A549 (cell line): ENCODE data around the gene FAM200C. TPM values are rescaled to one million over a fixed set of nuclear protein-coding genes. Genes with fewer than 3 reads are reported as not detected.

Source experiments
- ATAC-seq, 2 experiments: fragments of 200-7000 bp in 1 of 2; fragments of >200 bp in 1 of 2; cut with Nextera tagmentation in 1 of 2; cut with Tn5 transposase in 1 of 2; 3 replicates each; pipeline versions ENCODE4 v1.8.0 to v1.9.1; 2018 to 2020; ENCODE audit warnings: mild to moderate bottlenecking in 1 of 2, moderate library complexity in 1 of 2
- CTCF ChIA-PET: fragments of 300-600 bp; sonication (Branson Sonifier 250); formaldehyde crosslinking; extraction: SDS; loops from one replicate; lab custom pipeline; 2021; ENCODE audit warnings: antibody characterized with exemption, inconsistent platforms; lab: Yijun Ruan, JAX
- POLR2A ChIA-PET: fragments of 350-600 bp; formaldehyde crosslinking; extraction: SDS; loops from one replicate; lab custom pipeline; 2021; ENCODE audit warnings: antibody characterized with exemption, inconsistent platforms; lab: Yijun Ruan, JAX
- DNase-seq, 2 experiments: peaks; one replicate each; pipeline versions ENCODE4 v3.0.0 to v3.0.0-alpha.2; 2011 to 2016; ENCODE audit warnings: low read depth in 1 of 2, low spot score in 1 of 2
- FAIRE-seq: peaks from 2 replicates; lab custom pipeline; 2011; peaks lifted over from hg19 to GRCh38; lab: Jason Lieb, UNC
- H3K27ac ChIP-seq, 2 experiments: fragments of >200 bp; sonication (Bioruptor Twin); formaldehyde crosslinking; 3 replicates each; pipeline ENCODE4 v1.5.1; 2016 to 2017
- H3K4me1 ChIP-seq: fragments of >200 bp; sonication (Bioruptor Twin); formaldehyde crosslinking; 3 replicates; pipeline ENCODE4 v1.6.1; 2016
- H3K4me2 ChIP-seq: fragments of >200 bp; sonication (Bioruptor Twin); formaldehyde crosslinking; 3 replicates; pipeline ENCODE4 v1.6.1; 2016
- H3K4me3 ChIP-seq: fragments of >200 bp; sonication (Bioruptor Twin); formaldehyde crosslinking; 3 replicates; pipeline ENCODE4 v1.5.1; 2016
- H3K9me3 ChIP-seq: fragments of >200 bp; sonication (Bioruptor Twin); formaldehyde crosslinking; 3 replicates; pipeline ENCODE4 v1.6.1; 2016
- BCL3 ChIP-seq: fragments of >200 bp; sonication (Bioruptor Twin); formaldehyde crosslinking; IDR thresholded peaks from 3 replicates; pipeline ENCODE4 v1.6.1; 2016
- BHLHE40 ChIP-seq: IDR thresholded peaks from 2 replicates; pipeline ENCODE4 v1.6.1; 2012; ENCODE audit warnings: low read depth, low read length, inconsistent platforms
- CEBPB ChIP-seq, 2 experiments: fragments of >200 bp in 1 of 2; sonication (Bioruptor Twin) in 1 of 2; formaldehyde crosslinking in 1 of 2; IDR thresholded peaks; 2 replicates each; pipeline ENCODE4 v1.6.1; 2012 to 2016
- CHD4 ChIP-seq: fragments of 200-600 bp; sonication (generic); IDR thresholded peaks from 2 replicates; pipeline ENCODE4 v1.6.1; 2016; ENCODE audit warnings: antibody characterized with exemption, mild to moderate bottlenecking, borderline replicate concordance
- CTCF ChIP-seq: fragments of >200 bp; sonication (Bioruptor Twin); formaldehyde crosslinking; IDR thresholded peaks from 3 replicates; pipeline ENCODE4 v1.5.1; 2016
- ESRRA ChIP-seq: fragments of 150-350 bp; IDR thresholded peaks from 2 replicates; pipeline ENCODE4 v1.6.1; 2014; ENCODE audit warnings: mild to moderate bottlenecking, low read length, borderline replicate concordance
- HES2 ChIP-seq: fragments of >200 bp; sonication (Bioruptor Twin); formaldehyde crosslinking; IDR thresholded peaks from 2 replicates; pipeline ENCODE4 v1.6.1; 2016
- HOXA7 ChIP-seq: fragments of 250-450 bp; sonication (Bioruptor Pico); IDR thresholded peaks from 2 replicates; pipeline ENCODE4 v1.5.0; 2020; ENCODE audit warnings: mild to moderate bottlenecking, moderate library complexity
- HOXB5 ChIP-seq: fragments of 250-450 bp; sonication (Bioruptor Pico); IDR thresholded peaks from 2 replicates; pipeline ENCODE4 v1.5.0; 2020; ENCODE audit warnings: mild to moderate bottlenecking, moderate library complexity
- JUN ChIP-seq, 2 experiments: fragments of >200 bp; sonication (Bioruptor Twin); formaldehyde crosslinking; IDR thresholded peaks; 2 replicates in 1 of 2; 3 replicates in 1 of 2; pipeline ENCODE4 v1.6.1; 2016 to 2017
- JUNB ChIP-seq: fragments of >200 bp; sonication (Bioruptor Twin); formaldehyde crosslinking; IDR thresholded peaks from 2 replicates; pipeline ENCODE4 v1.6.1; 2016
- MAFK ChIP-seq: fragments of 450-650 bp; IDR thresholded peaks from 2 replicates; pipeline ENCODE4 v1.6.1; 2014; ENCODE audit not compliant: partially characterized antibody
- MAX ChIP-seq: IDR thresholded peaks from 2 replicates; pipeline ENCODE4 v1.6.1; 2012
- MAZ ChIP-seq: fragments of 150-350 bp; IDR thresholded peaks from 2 replicates; pipeline ENCODE4 v1.6.1; 2014; ENCODE audit warnings: antibody characterized with exemption, low read depth, low read length, borderline replicate concordance
- MYC ChIP-seq: IDR thresholded peaks from 2 replicates; pipeline ENCODE4 v1.6.1; 2012; ENCODE audit warnings: mild to moderate bottlenecking, inconsistent platforms, low read length, improper control_type of control experiment, borderline replicate concordance
- NPAS2 ChIP-seq: fragments of 250-450 bp; sonication (Bioruptor Pico); IDR thresholded peaks from 2 replicates; pipeline ENCODE4 v1.8.0; 2022; ENCODE audit warnings: mild to moderate bottlenecking, moderate library complexity, borderline replicate concordance
- PHF8 ChIP-seq: fragments of 200-600 bp; sonication (generic); IDR thresholded peaks from 2 replicates; pipeline ENCODE4 v1.6.1; 2016; ENCODE audit warnings: low read depth, mild to moderate bottlenecking, antibody characterized with exemption, moderate library complexity, borderline replicate concordance
- POLR2A ChIP-seq: IDR thresholded peaks from 2 replicates; pipeline ENCODE4 v1.6.1; 2012; ENCODE audit warnings: mild to moderate bottlenecking, low read length
- RARB ChIP-seq: fragments of 250-450 bp; sonication (Bioruptor Pico); IDR thresholded peaks from 2 replicates; pipeline ENCODE4 v1.8.0; 2021; ENCODE audit warnings: mild to moderate bottlenecking, moderate library complexity
- RFX5 ChIP-seq: fragments of 450-650 bp; IDR thresholded peaks from 2 replicates; pipeline ENCODE4 v1.7.1; 2014; ENCODE audit warnings: antibody characterized with exemption, mild to moderate bottlenecking, moderate library complexity
- RNF2 ChIP-seq: fragments of 200-600 bp; sonication (generic); IDR thresholded peaks from 2 replicates; pipeline ENCODE4 v1.6.1; 2016; ENCODE audit warnings: low read depth, mild to moderate bottlenecking, antibody characterized with exemption, moderate library complexity, borderline replicate concordance
- SMC3 ChIP-seq: fragments of >200 bp; sonication (Bioruptor Twin); formaldehyde crosslinking; IDR thresholded peaks from 3 replicates; pipeline ENCODE4 v1.6.1; 2018; ENCODE audit warnings: inconsistent platforms
- TP53 ChIP-seq: fragments of 250-450 bp; sonication (Bioruptor Pico); IDR thresholded peaks from 2 replicates; pipeline ENCODE4 v1.5.0; 2021; ENCODE audit warnings: mild to moderate bottlenecking, moderate library complexity
- ZSCAN20 ChIP-seq: fragments of 250-450 bp; sonication (Bioruptor Pico); IDR thresholded peaks from 2 replicates; pipeline ENCODE4 v1.8.0; 2022; ENCODE audit warnings: mild to moderate bottlenecking, moderate library complexity
- WGBS: methylation state at CpG from one replicate; pipeline ENCODE4 v1.1.6; 2017; ENCODE audit errors: missing lambda C conversion rate; 5-methylcytosine and 5-hydroxymethylcytosine counted together
- polyA minus RNA-seq: library from RNA; depleted of rRNA, polyadenylated mRNA; stranded (reverse); fragments of >200 nt; gene quantifications from 2 replicates; pipeline ENCODE4 v1.2.3, GENCODE V29; 2011; rRNA and poly(A)+ RNA removed
- polyA plus RNA-seq, 4 experiments: library from polyadenylated mRNA; depleted of rRNA in 3 of 4; stranded (reverse); fragments of >200 nt; fragmentation: RNase III in 1 of 4; extraction: RNeasy Plus Mini Kit Qiagen cat#74134 plus additional on column Dnase treatment in 1 of 4; gene quantifications; 2 replicates in 3 of 4; 3 replicates in 1 of 4; pipeline ENCODE4 v1.2.3, GENCODE V29; 2011 to 2017
- TF ChIP-seq, protein P1 (sequence below): fragments of 150-350 bp; IDR thresholded peaks from 2 replicates; pipeline ENCODE4 v1.6.1; 2014; ENCODE audit warnings: low read depth, mild to moderate bottlenecking, low read length
- TF ChIP-seq, protein P2 (sequence below): IDR thresholded peaks from 2 replicates; pipeline ENCODE4 v1.6.1; 2012; ENCODE audit warnings: low read depth, borderline replicate concordance
- TF ChIP-seq, protein P3 (sequence below): fragments of 250-450 bp; sonication (Bioruptor Pico); IDR thresholded peaks from 2 replicates; pipeline ENCODE4 v1.5.0; 2020; ENCODE audit warnings: low read depth, mild to moderate bottlenecking, moderate library complexity

Gene FAM200C
- polyA plus RNA-seq (2011; rRNA removed) (4.3 TPM in 2 replicates), polyA plus RNA-seq (2017; fragmentation: RNase III; extraction: RNeasy Plus Mini Kit Qiagen cat#74134 plus additional on column Dnase treatment) (2.5 to 2.7 TPM (median 2.6 TPM) in 3 replicates), polyA minus RNA-seq (1.8 and 2.9 TPM in 2 replicates)
- 0.63 and 0.82 TPM in 2 replicates for polyA plus RNA-seq (2012; cell fraction: cytosol; rRNA removed)
- polyA plus RNA-seq (2012; cell fraction: nucleus; rRNA removed): 0.56 and 0.95 TPM in 2 replicates

DNA sequence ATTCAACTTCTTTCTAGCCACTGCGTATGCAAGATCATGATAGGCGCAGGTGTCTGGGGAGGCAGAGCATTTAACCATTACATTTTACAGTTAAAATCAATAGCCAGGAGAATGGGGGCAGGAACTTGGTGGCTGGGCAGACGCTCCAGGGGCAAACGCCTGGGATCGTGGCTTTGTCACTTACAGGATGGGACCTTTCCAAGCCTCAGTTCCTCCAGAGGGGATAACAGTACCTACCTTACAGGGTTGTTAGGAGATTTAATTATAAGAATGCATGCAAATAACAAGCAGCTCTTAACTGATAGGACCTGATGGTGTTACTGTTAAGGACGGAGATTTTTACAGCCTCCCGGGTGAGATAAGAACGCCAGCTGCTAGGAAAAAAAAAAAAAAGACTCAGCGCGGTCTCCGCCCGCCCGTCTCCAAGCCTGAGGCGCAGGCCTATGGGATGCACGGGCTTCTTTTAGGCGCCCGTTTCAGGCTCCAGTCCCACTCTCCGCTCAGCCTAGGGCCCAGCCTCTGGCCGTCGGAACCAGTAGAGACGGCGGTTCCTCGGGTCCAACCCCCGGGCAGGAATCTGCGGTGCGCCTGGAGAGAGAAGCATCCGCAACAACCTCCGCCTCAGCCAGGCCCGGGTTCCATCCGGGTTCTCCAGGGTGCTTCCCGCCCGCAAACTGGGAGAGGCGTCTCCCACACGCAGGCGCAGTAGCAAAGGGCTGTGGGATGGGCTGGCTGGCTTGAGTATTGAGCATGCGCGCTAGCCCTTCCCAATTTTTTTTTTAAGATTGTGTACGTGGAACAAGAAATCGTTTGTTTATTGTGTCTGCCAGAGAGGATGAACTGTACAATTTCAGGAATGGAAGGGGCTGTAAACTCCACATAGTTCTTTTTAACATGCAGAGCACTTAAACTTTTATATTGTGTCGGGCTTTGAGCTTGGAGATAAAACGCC, at the start of gene FAM200C:
Gene FAM200C, minus strand, starts transcription at position 653 of the 952 bp plus-strand sequence. CDS start 4,564 bp downstream, outside the sequence.
- DNase-seq: peak; percentile 94 to 97
- ATAC-seq: peak; percentile 97 to 98
- TF ChIP-seq POLR2A (peak; percentile 93), PHF8 (peak; percentile 100), RNF2 (no peak), RFX5 (no peak), SMC3 (no peak), MAX (0 out of 2 replicates have a peak, but pooled peaks have one; percentile 51), BCL3 (peak; percentile 94), JUN (IDR thresholded peaks at IDR 0.05) (peak; percentile 73 to 94)
- TF ChIP-seq, protein P1, sequence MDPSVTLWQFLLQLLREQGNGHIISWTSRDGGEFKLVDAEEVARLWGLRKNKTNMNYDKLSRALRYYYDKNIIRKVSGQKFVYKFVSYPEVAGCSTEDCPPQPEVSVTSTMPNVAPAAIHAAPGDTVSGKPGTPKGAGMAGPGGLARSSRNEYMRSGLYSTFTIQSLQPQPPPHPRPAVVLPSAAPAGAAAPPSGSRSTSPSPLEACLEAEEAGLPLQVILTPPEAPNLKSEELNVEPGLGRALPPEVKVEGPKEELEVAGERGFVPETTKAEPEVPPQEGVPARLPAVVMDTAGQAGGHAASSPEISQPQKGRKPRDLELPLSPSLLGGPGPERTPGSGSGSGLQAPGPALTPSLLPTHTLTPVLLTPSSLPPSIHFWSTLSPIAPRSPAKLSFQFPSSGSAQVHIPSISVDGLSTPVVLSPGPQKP: no peak
- TF ChIP-seq, protein P2, sequence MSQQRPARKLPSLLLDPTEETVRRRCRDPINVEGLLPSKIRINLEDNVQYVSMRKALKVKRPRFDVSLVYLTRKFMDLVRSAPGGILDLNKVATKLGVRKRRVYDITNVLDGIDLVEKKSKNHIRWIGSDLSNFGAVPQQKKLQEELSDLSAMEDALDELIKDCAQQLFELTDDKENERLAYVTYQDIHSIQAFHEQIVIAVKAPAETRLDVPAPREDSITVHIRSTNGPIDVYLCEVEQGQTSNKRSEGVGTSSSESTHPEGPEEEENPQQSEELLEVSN: peak; percentile 81
- Histone ChIP-seq H3K27ac (peak within 1 kb of the TSS; percentile 89 to 97), H3K4me3 (peak within 1 kb of the TSS; percentile 66), H3K9me3 (no peaks in the 10 kb centered on the region), H3K4me2 (peak within 1 kb of the TSS; percentile 90), H3K4me1 (peaks cover 19% of the 10 kb centered on the region)
- FAIRE-seq: peak; percentile 28
- CTCF ChIA-PET: interaction anchor here (1.5 kb wide), 1 partner anchor 20 kb away, joined by 4 read pairs; no protein-coding TSS in a partner anchor
- POLR2A ChIA-PET: interaction anchor here (0.6 to 1.1 kb wide), 7 partner anchors 9 to 281 kb away, joined by 3 to 5 read pairs (median 4); partner anchors contain the start of genes PWWP2A and SLU7
- WGBS: 3% methylated on average over 41 of the region's 41 CpGs

GRCh38 chr5:160449458-160449857, 49.6 kb upstream of the FAM200C start:
- no peak overlapping the region for H3K4me3 ChIP-seq
- POLR2A ChIA-PET: no interaction called here
- no peak for DNase-seq
- CTCF ChIA-PET: interaction anchor here (0.6 to 3.7 kb wide), 3 partner anchors 9 to 11 kb away, joined by 3 to 20 read pairs (median 4); no protein-coding TSS in a partner anchor
- H3K4me2 ChIP-seq: no peak overlapping the region
- no peaks in the 10 kb centered on the region for H3K4me1 ChIP-seq
- WGBS: 6% methylated on average over 3 of the region's 3 CpGs
- no peak overlapping the region for H3K27ac ChIP-seq
- ATAC-seq: no peak
- TF ChIP-seq HES2 (no peak), CTCF (no peak), MAZ (no peak), BCL3 (no peak), CEBPB (IDR thresholded peaks at IDR 0.05) (no peak), RARB (no peak), HOXA7 (CRISPR knock-in tag) (no peak), RNF2 (no peak), CHD4 (no peak), NPAS2 (CRISPR knock-in tag) (no peak), TP53 (no peak), ESRRA (no peak), JUNB (no peak), HOXB5 (no peak), ZSCAN20 (CRISPR knock-in tag) (no peak), MYC (no peak), BHLHE40 (no peak), MAFK (no peak)
- TF ChIP-seq, protein P3, sequence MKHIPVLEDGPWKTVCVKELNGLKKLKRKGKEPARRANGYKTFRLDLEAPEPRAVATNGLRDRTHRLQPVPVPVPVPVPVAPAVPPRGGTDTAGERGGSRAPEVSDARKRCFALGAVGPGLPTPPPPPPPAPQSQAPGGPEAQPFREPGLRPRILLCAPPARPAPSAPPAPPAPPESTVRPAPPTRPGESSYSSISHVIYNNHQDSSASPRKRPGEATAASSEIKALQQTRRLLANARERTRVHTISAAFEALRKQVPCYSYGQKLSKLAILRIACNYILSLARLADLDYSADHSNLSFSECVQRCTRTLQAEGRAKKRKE (CRISPR knock-in tag): no peak
- no peak for FAIRE-seq
- no peaks in the 10 kb centered on the region for H3K9me3 ChIP-seq
